ENCODE results near the gene LRRN4CL.

LRRN4CL gene

DNA sequence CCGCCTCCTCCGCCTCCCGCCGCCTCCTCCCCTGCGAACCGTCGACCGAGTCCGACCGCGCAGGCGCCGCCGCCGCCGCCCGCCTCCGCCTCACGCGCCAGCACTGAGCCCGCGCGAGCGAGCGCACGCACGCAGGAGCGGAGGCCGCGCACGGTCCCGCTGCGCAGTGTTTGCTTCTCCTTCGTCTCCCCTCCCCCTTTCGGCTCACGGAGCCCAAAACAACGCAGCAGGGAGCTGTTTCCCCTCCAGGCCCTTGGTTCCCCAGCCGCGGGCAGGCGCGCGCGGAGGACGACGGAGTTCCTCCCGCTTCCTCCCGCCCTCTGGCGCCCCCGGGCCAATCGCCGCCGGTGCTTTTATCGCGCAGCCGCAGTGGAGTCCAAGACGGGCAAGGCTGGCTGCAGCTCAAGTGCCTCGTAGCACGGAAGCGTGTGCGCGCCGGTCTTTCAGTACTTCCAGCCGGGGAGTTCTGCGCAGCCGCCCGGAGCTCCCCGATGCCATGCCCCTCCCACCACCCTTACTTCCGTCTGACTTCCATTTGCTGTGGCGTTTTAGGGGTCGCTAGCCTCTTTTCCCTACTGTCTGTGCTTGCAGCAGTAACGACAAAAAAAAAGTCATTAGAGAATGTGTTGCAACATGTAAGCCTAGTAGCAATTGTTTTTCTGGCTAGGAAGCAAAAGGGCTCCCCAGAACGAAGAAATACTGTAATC is 38.0 kb upstream of the LRRN4CL start, which contains the start of gene HNRNPUL2:
TSS of gene HNRNPUL2 (minus strand) at position 293 of the 707 bp plus-strand sequence. CDS start 301 bp downstream, outside the sequence.
- H3K27me3 ChIP-seq (replicated peaks) = no peaks in the 10 kb centered on the region
- H3K4me3 ChIP-seq (ENCODE audit: low read depth, low read length) = peak within 1 kb of the TSS; percentile 93
- in situ Hi-C loops (cut with HindIII; ENCODE audit: low pct_ligation_motif_present, low sequenced_read_pairs) = no loop called here
- H3K27ac ChIP-seq = peak within 1 kb of the TSS; percentile 95
- DNase-seq = peak; percentile 96
- no peak for TF ChIP-seq CTCF (IDR thresholded peaks at IDR 0.05; ENCODE audit: low read depth, low read length, missing control alignments)
- H3K36me3 ChIP-seq (replicated peaks) = peaks cover 23% of the 10 kb centered on the region

DNA sequence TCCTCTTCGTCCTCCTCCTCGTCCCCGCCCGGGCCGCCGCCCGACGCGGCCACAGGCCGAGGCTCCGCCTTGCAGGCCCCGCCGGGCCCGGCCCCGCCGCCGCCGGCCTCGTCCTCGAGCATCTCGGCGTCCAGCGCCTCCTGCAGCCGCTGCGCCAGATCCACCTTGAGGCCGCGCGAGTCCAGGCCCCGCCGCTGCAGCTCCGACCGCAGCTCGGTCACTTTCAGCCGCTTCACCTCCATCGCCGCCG is 37.5 kb upstream of the LRRN4CL start:
- H3K27me3 ChIP-seq (replicated peaks) = no peaks in the 10 kb centered on the region
- in situ Hi-C loops (cut with HindIII; ENCODE audit: low pct_ligation_motif_present, low sequenced_read_pairs) = no loop called here
- H3K36me3 ChIP-seq (replicated peaks) = peaks cover 28% of the 10 kb centered on the region
- DNase-seq = no peak
- TF ChIP-seq CTCF (IDR thresholded peaks at IDR 0.05; ENCODE audit: low read depth, low read length, missing control alignments) = no peak
- peak overlapping the region; percentile 95 for H3K27ac ChIP-seq
- peak overlapping the region; percentile 93 for H3K4me3 ChIP-seq (ENCODE audit: low read depth, low read length)

GRCh38 chr11:62726156-62726914 is 37.0 kb upstream of the LRRN4CL start:
- no peak for TF ChIP-seq CTCF (IDR thresholded peaks at IDR 0.05; ENCODE audit: low read depth, low read length, missing control alignments)
- Histone ChIP-seq H3K27ac (peak overlapping the region; percentile 95), H3K4me3 (ENCODE audit: low read depth, low read length) (peak overlapping the region; percentile 93), H3K36me3 (replicated peaks) (peaks cover 33% of the 10 kb centered on the region), H3K27me3 (replicated peaks) (no peaks in the 10 kb centered on the region)
- no peak for DNase-seq
- in situ Hi-C loops (cut with HindIII; ENCODE audit: low pct_ligation_motif_present, low sequenced_read_pairs) = no loop called here

- TF ChIP-seq CTCF (IDR thresholded peaks at IDR 0.05; ENCODE audit: low read depth, low read length, missing control alignments) = no peak
- in situ Hi-C loops (cut with HindIII; ENCODE audit: low pct_ligation_motif_present, low sequenced_read_pairs) = no loop called here
- H3K27me3 ChIP-seq (replicated peaks) = no peaks in the 10 kb centered on the region
- no peak for DNase-seq
- H3K4me3 ChIP-seq (ENCODE audit: low read depth, low read length) = peak overlapping the region; percentile 93
- H3K27ac ChIP-seq = peak overlapping the region; percentile 95
- H3K36me3 ChIP-seq (replicated peaks) = peaks cover 33% of the 10 kb centered on the region
These were observed 36.3 kb upstream of the LRRN4CL start for GRCh38 chr11:62725646-62726045.

- Histone ChIP-seq H3K27ac (no peak overlapping the region), H3K27me3 (replicated peaks) (no peaks in the 10 kb centered on the region), H3K36me3 (replicated peaks) (peaks cover 44% of the 10 kb centered on the region), H3K4me3 (ENCODE audit: low read depth, low read length) (peak overlapping the region; percentile 18)
- in situ Hi-C loops (cut with HindIII; ENCODE audit: low pct_ligation_motif_present, low sequenced_read_pairs) = no loop called here
- no peak for DNase-seq
- TF ChIP-seq CTCF (IDR thresholded peaks at IDR 0.05; ENCODE audit: low read depth, low read length, missing control alignments) = no peak
These were observed 34.8 kb upstream of the LRRN4CL start for GRCh38 chr11:62724171-62724570.

All from brain microvascular endothelial cell (primary cell).